Nephron progenitor cell (in vitro differentiated cells): ENCODE data around the gene SPATA22.
"Not testable (repeated sequence)": the region's sequence is repeated elsewhere in the genome, so short reads cannot be mapped to it uniquely, and the experiment has no call there.

Source experiments
- DNase-seq: peaks from one replicate; pipeline ENCODE4 v3.0.0; 2021
- H3K27ac Mint-ChIP-seq: 2 replicates; pipeline ENCODE4 v1.8.0; 2021; ENCODE audit warnings: mild to moderate bottlenecking, moderate library complexity, mixed read lengths
- H3K27me3 Mint-ChIP-seq: 2 replicates; pipeline ENCODE4 v1.8.0; 2021; ENCODE audit warnings: mild to moderate bottlenecking, low read depth, mixed read lengths; ENCODE audit not compliant: poor library complexity
- H3K36me3 Mint-ChIP-seq: 2 replicates; pipeline ENCODE4 v1.8.0; 2021; ENCODE audit warnings: low read depth, mixed read lengths
- H3K4me1 Mint-ChIP-seq: 2 replicates; pipeline ENCODE4 v1.8.0; 2021; ENCODE audit warnings: mixed read lengths
- H3K4me3 Mint-ChIP-seq: 2 replicates; pipeline ENCODE4 v1.8.0; 2021; ENCODE audit warnings: mild to moderate bottlenecking, moderate library complexity, mixed read lengths
- H3K9me3 Mint-ChIP-seq: 2 replicates; pipeline ENCODE4 v1.8.0; 2021; ENCODE audit warnings: mild to moderate bottlenecking, moderate library complexity, mixed read lengths
- CTCF ChIP-seq: fragments of 200-600 bp; sonication (generic); IDR thresholded peaks from 2 replicates; pipeline ENCODE4 v1.5.0; 2021; ENCODE audit warnings: antibody characterized with exemption

The SPATA22 gene

GRCh38 chr17:3398310-3398709, 73.3 kb downstream of the SPATA22 start, which contains the start of gene OR1E1:
OR1E1 (minus strand) TSS chr17:3398410; CDS start chr17:3398410, 0 bp downstream.
- H3K27me3 Mint-ChIP-seq = no peaks in the 10 kb centered on the region
- peaks cover 52% of the 10 kb centered on the region for H3K9me3 Mint-ChIP-seq

GRCh38 chr17:3397801-3398200, 73.8 kb downstream of the SPATA22 start:
- H3K4me1 Mint-ChIP-seq, H3K36me3 Mint-ChIP-seq, H3K4me3 Mint-ChIP-seq, H3K27me3 Mint-ChIP-seq, H3K27ac Mint-ChIP-seq: not testable (repeated sequence)
- H3K9me3 Mint-ChIP-seq = peaks cover 52% of the 10 kb centered on the region
- DNase-seq = peak; percentile 42

More at GRCh38 chr17:3398310-3398709, 73.3 kb downstream of the SPATA22 start, which contains the start of gene OR1E1:
- no peak for DNase-seq
- TF ChIP-seq CTCF = no peak
- H3K36me3 Mint-ChIP-seq = no peaks in the 10 kb centered on the region
- H3K4me1 Mint-ChIP-seq = no peaks in the 10 kb centered on the region
- no peak within 1 kb of the TSS for H3K27ac Mint-ChIP-seq
- no peak within 1 kb of the TSS for H3K4me3 Mint-ChIP-seq
